ENCODE data around the gene NRG3.
"Not testable (repeated sequence)": the region's sequence is repeated elsewhere in the genome, so short reads cannot be mapped to it uniquely, and the experiment has no call there.

Gene NRG3

DNA sequence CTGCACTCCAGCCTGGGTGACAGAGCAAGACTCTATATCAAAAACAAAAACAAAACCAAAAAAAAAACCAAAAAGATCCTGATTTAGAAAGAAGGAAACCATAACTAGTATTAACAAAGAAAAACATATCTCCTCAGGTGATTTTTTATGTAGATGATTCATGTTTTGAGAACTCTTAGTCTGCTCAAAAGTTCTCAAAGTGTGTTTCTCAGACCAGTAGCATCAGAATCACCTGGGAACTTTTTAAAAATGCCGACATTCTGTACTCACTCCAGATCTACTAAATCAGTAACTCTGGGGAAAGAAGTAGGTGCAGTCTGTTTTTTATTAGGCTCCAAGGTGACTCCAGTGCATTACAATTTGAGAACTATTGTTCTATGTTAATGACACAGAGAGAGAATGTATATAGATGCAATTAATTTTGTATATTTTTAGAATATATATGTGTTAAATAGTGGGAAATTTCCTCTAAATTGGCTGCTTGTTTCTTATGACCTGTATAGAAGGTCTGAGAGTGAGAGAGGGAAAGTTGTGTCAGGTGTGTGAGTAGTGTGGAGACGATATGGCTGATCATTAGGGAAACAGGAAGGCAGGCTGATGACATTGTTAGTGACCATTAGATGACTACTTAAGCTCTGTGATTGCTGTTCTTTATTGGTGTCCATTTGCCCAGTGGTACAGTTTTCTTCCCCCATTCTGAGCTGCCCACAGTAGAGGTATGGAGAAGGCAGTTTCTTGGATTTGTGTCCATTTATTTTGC, 1075.0 kb downstream of the NRG3 start:
- DNase-seq, result no peak

DNA sequence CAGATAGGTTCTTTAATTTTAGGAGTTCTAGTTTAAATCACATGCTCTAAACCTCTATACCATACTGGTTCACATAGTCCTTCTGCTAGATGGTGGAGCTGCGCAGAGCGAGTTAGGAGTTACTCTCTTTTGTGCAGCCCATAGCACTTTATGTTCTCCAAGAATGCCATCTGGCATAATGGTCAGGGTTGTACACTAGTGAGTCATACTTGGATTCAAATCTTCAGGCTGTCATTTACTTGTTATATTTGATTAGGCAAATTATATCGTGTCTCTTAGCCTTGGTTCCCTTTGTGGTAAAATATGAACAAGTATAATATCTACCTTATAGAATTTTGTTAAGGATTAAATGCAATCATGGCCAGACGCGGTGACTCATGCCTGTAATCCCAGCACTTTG, 1078.3 kb downstream of the NRG3 start:
- no peak for DNase-seq

DNA sequence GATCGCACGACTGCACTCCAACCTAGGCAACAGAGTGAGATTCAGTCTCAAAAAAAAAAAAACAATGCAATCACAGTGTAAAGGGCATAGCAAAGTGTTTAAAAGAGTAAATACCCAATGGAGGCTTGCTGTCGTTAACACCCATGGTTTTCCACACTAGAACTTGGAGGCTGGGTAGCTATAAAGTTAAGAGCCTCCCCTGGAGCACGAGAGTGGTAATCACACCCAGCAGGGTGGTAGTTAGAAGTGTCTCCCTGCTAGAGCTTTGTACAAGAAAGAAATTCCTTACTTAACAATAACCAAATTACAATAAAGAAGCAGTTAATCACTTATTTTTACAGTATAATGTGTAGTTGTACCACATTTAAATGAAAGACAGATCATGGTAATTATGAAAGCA, 1078.9 kb downstream of the NRG3 start:
- DNase-seq, result no peak

DNA sequence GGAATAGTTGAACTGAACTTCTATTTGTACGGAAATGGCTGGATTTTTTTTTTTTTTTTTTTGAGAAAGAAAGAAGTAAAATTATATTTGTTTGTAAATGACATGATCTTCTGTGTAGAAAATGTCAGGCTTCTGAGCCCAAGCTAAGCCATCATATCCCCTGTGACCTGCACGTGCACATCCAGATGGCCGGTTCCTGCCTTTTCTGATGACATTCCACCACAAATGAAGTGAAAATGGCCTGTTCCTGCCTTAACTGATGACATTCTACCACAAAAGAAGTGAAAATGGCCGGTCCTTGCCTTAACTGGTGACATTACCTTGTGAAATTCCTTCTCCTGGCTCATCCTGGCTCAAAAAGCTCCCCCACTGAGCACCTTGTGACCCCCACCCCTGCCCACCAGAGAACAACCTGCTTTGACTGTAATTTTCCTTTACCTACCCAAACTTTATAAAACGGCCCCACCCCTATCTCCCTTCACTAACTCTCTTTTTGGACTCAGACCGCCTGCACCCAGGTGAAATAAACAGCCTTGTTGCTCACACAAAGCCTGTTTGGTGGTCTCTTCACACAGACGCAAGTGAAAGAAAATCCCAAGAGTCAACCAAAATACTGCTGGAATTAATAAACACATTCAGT, 1085.5 kb downstream of the NRG3 start:
- not testable (repeated sequence) for DNase-seq

GRCh38 chr10:82961864-82962263, 1086.9 kb downstream of the NRG3 start:
- no peak for DNase-seq

GRCh38 chr10:82966130-82966529, 1091.1 kb downstream of the NRG3 start:
- no peak for DNase-seq

- no peak for DNase-seq
These were observed 1093.5 kb downstream of the NRG3 start for GRCh38 chr10:82968533-82968932.

- DNase-seq, result peak; percentile 16
These were observed 1094.4 kb downstream of the NRG3 start for GRCh38 chr10:82969405-82969804.

- no peak for DNase-seq
These were observed 1105.3 kb downstream of the NRG3 start for GRCh38 chr10:82980321-82980720.

GRCh38 chr10:82981137-82981723, 1106.2 kb downstream of the NRG3 start:
- peak; percentile 82 for DNase-seq

GRCh38 chr10:82982110-82982608, 1107.2 kb downstream of the NRG3 start:
- DNase-seq, result peak; percentile 98

GRCh38 chr10:82986216-82986615, 1111.2 kb downstream of the NRG3 start:
- no peak for DNase-seq

GRCh38 chr10:83006479-83006878, 1131.5 kb downstream of the NRG3 start:
- DNase-seq, result not testable (repeated sequence)

- DNase-seq, result no peak
These were observed 1132.5 kb downstream of the NRG3 start for GRCh38 chr10:83007510-83007909.

DNA sequence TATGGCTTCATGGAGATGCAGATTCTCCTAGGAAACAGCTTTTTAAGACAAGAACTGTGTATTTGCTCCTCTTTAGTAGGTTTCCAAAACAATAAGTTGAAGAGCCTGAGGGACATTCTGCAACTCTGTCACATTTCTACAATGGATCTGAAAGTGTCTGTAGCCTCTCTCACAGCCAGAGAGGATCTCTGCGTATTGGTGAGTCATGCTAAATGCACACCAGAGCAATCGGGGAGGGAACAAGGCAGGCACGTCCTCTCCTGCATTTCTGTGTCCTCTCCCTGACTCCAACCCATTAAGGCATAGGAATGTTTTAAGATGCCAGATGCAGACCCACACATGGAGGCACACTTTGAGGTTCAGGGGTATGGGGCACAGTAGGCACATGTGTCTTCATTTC, 1137.9 kb downstream of the NRG3 start:
- DNase-seq, result no peak

DNA sequence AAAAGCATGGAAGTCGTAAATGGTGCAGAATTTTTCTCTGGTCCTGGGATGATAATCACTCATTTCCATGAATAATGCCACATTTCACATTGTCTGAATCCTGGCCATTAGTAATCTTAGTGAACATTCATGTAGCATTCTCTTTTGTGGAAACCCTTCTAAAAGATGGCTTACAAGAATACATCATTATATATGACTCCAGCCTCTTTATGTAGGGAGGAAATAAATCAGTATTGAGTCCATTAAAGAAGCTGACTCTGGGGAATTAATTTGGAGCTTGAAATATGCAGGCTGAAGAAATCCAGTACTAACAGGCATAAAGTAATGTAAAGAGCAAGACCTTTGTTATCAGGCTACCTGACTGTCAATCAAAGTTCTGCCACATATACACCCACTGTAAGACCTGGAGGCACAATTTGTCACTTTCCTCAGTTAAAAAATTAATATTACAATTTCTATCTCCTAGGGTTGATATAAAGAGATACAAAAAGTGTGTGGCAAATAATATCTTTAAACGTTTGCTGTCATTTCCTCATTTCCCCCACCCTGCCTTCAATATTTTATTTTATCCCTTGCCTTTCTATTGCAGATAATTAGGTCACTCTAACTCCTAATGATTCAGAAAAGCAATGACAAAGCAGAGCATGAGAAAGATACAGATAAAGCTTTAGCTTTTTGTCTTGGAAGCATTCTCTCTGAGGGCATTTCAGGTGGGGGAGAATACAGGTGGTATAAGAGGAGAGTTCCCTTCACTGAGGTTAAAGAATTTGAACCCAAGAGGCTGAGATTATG, 1142.3 kb downstream of the NRG3 start:
- DNase-seq, result no peak

GRCh38 chr10:83023662-83024061, 1148.7 kb downstream of the NRG3 start:
- DNase-seq, result no peak

Measured in kidney glomerular epithelial cell (primary cell).